Muscle of leg (tissue), 16 donors: ENCODE data around the gene OPN4. TPM values are rescaled to one million over a fixed set of nuclear protein-coding genes. Genes with fewer than 3 reads are reported as not detected.
A peak's percentile ranks its signal among the peaks of the same experiment; 100 is the strongest.
"Not testable (repeated sequence)": the region's sequence is repeated elsewhere in the genome, so short reads cannot be mapped to it uniquely, and the experiment has no call there.

Experiments used
- DNase-seq: peaks from one replicate; pipeline ENCODE4 v3.0.0; 2013
- H3K27ac ChIP-seq: one replicate; pipeline ENCODE4 v1.5.1; 2013; ENCODE audit warnings: mild to moderate bottlenecking, low read length, control low read depth
- H3K27me3 ChIP-seq: one replicate; pipeline ENCODE4 v1.6.1; 2013; ENCODE audit warnings: low read length; ENCODE audit not compliant: control insufficient read depth, insufficient read depth
- H3K36me3 ChIP-seq: one replicate; pipeline ENCODE4 v1.6.1; 2013; ENCODE audit warnings: low read length; ENCODE audit not compliant: control insufficient read depth, insufficient read depth
- H3K4me1 ChIP-seq: one replicate; pipeline ENCODE4 v1.6.1; 2013; ENCODE audit warnings: low read length; ENCODE audit not compliant: control insufficient read depth, insufficient read depth
- H3K4me3 ChIP-seq: one replicate; pipeline ENCODE4 v1.5.1; 2013; ENCODE audit warnings: low read length, control low read depth
- H3K9me3 ChIP-seq: replicated peaks from 2 replicates; pipeline ENCODE4 v1.6.1; 2013; ENCODE audit warnings: low read depth, low read length; ENCODE audit not compliant: control insufficient read depth
- WGBS: methylation state at CpG from one replicate; pipeline ENCODE4 v1.1.5; 2013; ENCODE audit warnings: missing lambda C conversion rate; ENCODE audit not compliant: insufficient coverage; 5-methylcytosine and 5-hydroxymethylcytosine counted together
- long read RNA-seq, 11 donors: transcript quantifications; one replicate each; lab custom pipeline, GENCODE V29; 2026
- polyA plus RNA-seq, 8 donors: library from polyadenylated mRNA; unstranded; fragments of 120-200 nt; gene quantifications; one replicate each; pipeline versions ENCODE4 v1.2.1 to v1.2.3, GENCODE V29; 2013; ENCODE audit warnings: inconsistent platforms in 1 of 8, low replicate concordance in 1 of 8; ENCODE audit not compliant: insufficient read length in 8 of 8, insufficient read depth in 1 of 8
- total RNA-seq: library from RNA; stranded (reverse); fragments of 120-200 nt; gene quantifications from one replicate; pipeline ENCODE4 v1.2.4, GENCODE V29; 2013

The OPN4 gene, protein sequence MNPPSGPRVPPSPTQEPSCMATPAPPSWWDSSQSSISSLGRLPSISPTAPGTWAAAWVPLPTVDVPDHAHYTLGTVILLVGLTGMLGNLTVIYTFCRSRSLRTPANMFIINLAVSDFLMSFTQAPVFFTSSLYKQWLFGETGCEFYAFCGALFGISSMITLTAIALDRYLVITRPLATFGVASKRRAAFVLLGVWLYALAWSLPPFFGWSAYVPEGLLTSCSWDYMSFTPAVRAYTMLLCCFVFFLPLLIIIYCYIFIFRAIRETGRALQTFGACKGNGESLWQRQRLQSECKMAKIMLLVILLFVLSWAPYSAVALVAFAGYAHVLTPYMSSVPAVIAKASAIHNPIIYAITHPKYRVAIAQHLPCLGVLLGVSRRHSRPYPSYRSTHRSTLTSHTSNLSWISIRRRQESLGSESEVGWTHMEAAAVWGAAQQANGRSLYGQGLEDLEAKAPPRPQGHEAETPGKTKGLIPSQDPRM
- total RNA-seq (0.04 TPM), polyA plus RNA-seq (1 to 10 TPM in 7 of 8 donors, under 1 TPM in 1; 0.87 to 2.8 (median 1.8) TPM)
- long read RNA-seq, donor 1: 0 reads
- long read RNA-seq, donor 2: 0 reads
- long read RNA-seq, donor 3: 0 reads
- long read RNA-seq, donor 4: 0 reads
- long read RNA-seq, donor 5: 0 reads
- long read RNA-seq, donor 6: 0 reads
- long read RNA-seq, donor 7: 0 reads
- long read RNA-seq, donor 8: 0 reads
- long read RNA-seq, donor 9: 0 reads
- long read RNA-seq, donor 10: 0 reads
- long read RNA-seq, donor 11: 0 reads

DNA sequence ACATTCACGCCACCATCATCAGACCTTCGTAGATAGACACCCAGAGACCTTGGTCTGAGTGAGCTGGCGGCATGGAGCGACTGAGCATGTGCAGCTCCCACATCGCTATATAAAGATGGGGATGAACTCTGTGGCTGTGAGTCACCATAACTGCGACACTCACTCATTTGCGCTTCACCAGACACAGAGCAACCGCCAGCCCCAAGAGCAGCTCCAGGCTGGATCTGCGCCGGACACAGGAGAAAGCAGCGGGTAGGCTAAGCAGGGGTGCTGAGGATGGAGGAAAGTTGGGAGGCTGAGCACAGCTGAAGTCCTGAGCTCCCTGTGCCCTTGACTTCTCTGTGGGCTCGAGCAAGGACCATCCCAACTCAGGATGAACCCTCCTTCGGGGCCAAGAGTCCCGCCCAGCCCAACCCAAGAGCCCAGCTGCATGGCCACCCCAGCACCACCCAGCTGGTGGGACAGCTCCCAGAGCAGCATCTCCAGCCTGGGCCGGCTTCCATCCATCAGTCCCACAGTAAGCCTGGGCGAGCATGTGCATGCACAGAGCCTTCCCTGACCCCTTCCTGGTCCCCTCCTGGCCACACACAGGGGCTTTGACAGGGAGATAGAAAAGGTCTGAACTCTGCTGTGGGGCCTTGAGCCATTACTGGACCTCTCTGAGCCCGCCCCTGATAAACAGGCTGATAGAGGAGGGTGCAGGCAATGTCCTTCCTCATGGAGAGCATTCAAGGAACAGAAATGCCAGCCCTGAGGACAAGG is at the start of gene OPN4:
OPN4 (plus strand) TSS at position 137 of the 762 bp plus-strand sequence; CDS start at position 374, 237 bp downstream.
- no peak within 1 kb of the TSS for H3K27ac ChIP-seq
- H3K27me3 ChIP-seq: peaks cover 1% of the 10 kb centered on the region
- H3K36me3 ChIP-seq: no peaks in the 10 kb centered on the region
- DNase-seq: no peak
- no peaks in the 10 kb centered on the region for H3K9me3 ChIP-seq
- H3K4me3 ChIP-seq: no peak within 1 kb of the TSS
- H3K4me1 ChIP-seq: peaks cover 44% of the 10 kb centered on the region
- 84% methylated on average over 15 of the region's 17 CpGs for WGBS

DNA sequence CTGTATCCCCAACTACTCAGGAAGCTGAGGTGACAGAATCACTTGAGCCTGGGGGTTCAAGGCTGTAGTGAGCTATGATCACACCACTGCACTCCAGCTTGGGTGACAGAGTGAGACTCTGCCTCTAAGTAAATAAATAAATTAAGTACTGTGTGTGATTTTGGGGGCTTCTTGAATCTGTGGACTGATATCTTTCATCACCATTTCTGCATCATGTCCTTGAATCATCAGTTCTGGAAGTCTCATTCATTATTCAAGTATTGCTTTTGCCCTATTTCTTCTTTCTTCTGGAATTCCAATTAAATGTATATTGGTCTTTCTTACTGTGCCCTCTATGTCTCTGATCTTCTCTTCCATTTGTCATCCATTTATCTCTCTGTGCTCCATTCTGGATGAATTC is 46.7 kb upstream of the OPN4 start:
- H3K27ac ChIP-seq: no peak overlapping the region
- H3K36me3 ChIP-seq: no peaks in the 10 kb centered on the region
- H3K9me3 ChIP-seq: peaks cover 2% of the 10 kb centered on the region
- DNase-seq: no peak
- no peaks in the 10 kb centered on the region for H3K27me3 ChIP-seq
- no peak overlapping the region for H3K4me3 ChIP-seq
- H3K4me1 ChIP-seq: no peaks in the 10 kb centered on the region

DNA sequence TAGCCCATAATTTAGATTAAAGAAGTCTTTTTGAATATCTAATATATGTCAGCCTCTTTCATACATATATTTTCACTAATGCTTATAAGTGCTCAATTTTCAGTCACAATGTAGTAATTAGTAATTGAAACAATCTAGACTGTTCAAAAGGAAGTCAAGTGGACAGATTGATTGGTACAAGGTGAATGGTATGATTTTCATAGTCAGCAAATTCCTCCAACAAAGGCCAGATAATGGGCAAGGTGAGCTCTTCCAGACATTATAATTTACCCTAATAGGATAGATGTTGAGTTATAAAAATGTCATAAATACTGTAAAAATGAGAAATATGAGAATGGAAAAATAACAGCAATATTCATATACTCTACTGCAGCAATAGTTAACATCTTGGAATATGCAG is 44.4 kb upstream of the OPN4 start:
- H3K4me3 ChIP-seq: no peak overlapping the region
- no peaks in the 10 kb centered on the region for H3K27me3 ChIP-seq
- no peaks in the 10 kb centered on the region for H3K4me1 ChIP-seq
- no peak for DNase-seq
- H3K36me3 ChIP-seq: no peaks in the 10 kb centered on the region
- H3K27ac ChIP-seq: no peak overlapping the region
- peaks cover 2% of the 10 kb centered on the region for H3K9me3 ChIP-seq

DNA sequence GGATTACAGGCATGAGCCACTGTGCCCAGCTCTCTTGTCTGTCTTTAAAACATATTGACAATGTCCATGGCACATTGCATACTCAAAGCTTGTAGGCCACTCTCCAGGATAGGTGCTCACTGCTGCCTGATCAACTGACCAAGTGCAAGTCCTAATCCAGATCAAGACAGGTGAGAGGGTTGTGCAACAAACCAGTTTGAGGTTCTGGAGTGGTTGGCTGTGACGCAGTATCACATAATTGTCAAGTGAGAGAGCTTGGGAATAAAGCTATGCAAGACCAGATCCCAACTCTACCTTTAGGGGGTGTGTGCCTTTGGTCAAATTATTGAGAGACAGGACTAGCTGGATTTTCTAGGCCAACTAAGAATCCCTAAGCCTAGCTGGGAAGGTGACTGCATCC is 43.0 kb upstream of the OPN4 start:
- WGBS: no CpG with 5 or more reads among the region's 1 CpG
- Histone ChIP-seq H3K27me3 (no peaks in the 10 kb centered on the region), H3K4me1 (no peaks in the 10 kb centered on the region), H3K36me3 (no peaks in the 10 kb centered on the region), H3K9me3 (no peaks in the 10 kb centered on the region), H3K4me3 (no peak overlapping the region), H3K27ac (no peak overlapping the region)
- DNase-seq: no peak

DNA sequence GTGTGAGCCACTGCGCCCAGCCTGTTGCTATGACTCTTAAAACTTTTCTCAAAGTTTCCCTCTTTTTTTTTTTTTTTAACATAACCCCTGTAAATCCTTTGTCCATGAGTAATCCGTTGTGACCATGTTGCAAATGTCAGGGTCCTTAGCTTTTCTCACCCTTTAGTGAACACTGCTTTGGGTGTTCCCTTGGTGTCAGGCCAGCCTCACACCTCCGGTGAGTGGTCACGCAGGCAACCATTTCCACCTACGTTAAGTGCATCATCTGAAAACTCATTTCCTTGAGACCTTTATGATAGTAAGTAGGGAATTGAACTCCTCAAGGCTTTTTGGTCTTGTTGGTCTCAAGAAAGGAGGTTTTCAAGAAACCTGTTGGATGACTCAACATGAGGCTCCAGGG is 41.3 kb upstream of the OPN4 start:
- Histone ChIP-seq H3K9me3 (no peaks in the 10 kb centered on the region), H3K27ac (no peak overlapping the region), H3K36me3 (no peaks in the 10 kb centered on the region), H3K27me3 (no peaks in the 10 kb centered on the region), H3K4me3 (no peak overlapping the region), H3K4me1 (no peaks in the 10 kb centered on the region)
- WGBS: 71% methylated on average over 2 of the region's 5 CpGs
- no peak for DNase-seq

DNA sequence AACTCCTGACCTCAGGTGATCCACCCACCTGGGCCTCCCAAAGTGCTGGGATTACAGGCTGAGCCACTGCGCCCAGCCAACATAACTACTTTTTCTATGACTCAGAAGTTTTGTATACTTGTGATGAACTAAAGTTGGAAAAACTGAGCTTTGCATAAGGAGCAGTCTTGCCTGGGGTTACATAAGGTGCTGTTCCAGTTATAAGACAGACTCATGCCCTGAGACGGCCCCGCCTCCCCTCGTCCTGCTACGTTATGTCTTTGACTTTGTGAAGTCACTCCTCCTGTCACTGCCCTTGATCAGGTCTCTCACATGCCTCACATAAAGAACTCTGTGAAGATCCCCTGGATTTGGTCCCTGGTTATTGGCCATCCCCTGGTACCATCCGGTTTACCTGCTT is 40.4 kb upstream of the OPN4 start:
- Histone ChIP-seq H3K27ac (no peak overlapping the region), H3K4me3 (no peak overlapping the region), H3K4me1 (no peaks in the 10 kb centered on the region), H3K9me3 (no peaks in the 10 kb centered on the region), H3K27me3 (no peaks in the 10 kb centered on the region), H3K36me3 (no peaks in the 10 kb centered on the region)
- DNase-seq: no peak
- WGBS: 83% methylated on average over 5 of the region's 6 CpGs

DNA sequence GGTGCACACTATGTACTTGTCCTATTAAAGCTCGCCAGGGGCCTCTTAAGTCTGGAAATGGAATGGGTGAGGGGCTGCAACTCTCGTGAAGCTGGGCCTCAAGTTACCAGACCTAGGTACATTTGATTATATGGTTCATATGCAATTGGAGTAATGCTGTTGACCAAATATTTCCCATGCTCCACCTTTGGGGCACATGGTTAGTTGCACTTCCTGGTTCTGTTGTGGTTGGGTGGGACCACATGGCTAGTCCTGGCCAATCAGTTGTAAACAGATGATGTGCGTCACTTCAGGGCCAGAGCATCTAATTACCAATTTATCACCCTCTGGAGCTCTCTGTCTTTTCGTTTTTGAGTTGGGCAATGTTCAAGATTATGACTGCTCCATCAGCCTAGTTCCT is 39.5 kb upstream of the OPN4 start:
- H3K9me3 ChIP-seq: no peaks in the 10 kb centered on the region
- no peak for DNase-seq
- no peak overlapping the region for H3K4me3 ChIP-seq
- H3K27ac ChIP-seq: no peak overlapping the region
- no peaks in the 10 kb centered on the region for H3K36me3 ChIP-seq
- no peaks in the 10 kb centered on the region for H3K4me1 ChIP-seq
- no peaks in the 10 kb centered on the region for H3K27me3 ChIP-seq
- WGBS: 83% methylated on average over 2 of the region's 4 CpGs

DNA sequence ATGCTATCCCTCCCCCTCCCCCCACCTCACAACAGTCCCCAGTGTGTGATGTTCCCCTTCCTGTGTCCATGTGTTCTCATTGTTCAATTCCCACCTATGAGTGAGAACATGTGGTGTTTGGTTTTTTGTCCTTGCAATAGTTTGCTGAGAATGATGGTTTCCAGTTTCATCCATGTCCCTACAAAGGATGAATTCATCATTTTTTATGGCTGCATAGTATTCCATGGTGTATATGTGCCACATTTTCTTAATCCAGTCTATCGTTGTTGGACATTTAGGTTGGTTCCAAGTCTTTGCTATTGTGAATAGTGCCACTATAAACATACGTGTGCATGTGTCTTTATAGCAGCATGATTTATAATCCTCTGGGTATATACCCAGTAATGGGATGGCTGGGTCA is 37.1 kb upstream of the OPN4 start:
- H3K27ac ChIP-seq, DNase-seq, H3K4me1 ChIP-seq, H3K9me3 ChIP-seq, H3K4me3 ChIP-seq, H3K36me3 ChIP-seq, H3K27me3 ChIP-seq: not testable (repeated sequence)
- no CpG with 5 or more reads among the region's 2 CpGs for WGBS

DNA sequence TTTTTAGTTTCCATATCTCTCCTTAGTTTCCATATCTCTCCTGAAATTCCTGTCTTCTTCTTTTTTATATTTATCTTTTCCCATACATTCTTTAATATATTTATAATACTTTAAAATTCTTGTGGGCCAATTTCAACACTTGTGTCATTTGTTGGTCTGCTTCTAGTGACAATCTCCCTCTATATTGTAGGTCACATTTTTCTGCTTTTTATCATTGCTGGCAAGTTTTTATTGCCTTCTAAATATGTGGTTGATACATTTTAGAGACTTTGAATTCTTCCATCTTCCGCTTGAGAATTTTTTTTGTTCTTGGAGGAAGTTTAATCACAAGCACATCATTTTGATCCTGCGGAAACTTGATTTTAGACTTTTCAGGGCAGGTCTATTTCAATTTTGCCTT is 26.0 kb upstream of the OPN4 start:
- Histone ChIP-seq H3K27ac (no peak overlapping the region), H3K9me3 (no peaks in the 10 kb centered on the region), H3K27me3 (peaks cover 18% of the 10 kb centered on the region), H3K4me3 (no peak overlapping the region), H3K36me3 (no peaks in the 10 kb centered on the region), H3K4me1 (peaks cover 8% of the 10 kb centered on the region)
- no CpG with 5 or more reads among the region's 2 CpGs for WGBS
- no peak for DNase-seq

DNA sequence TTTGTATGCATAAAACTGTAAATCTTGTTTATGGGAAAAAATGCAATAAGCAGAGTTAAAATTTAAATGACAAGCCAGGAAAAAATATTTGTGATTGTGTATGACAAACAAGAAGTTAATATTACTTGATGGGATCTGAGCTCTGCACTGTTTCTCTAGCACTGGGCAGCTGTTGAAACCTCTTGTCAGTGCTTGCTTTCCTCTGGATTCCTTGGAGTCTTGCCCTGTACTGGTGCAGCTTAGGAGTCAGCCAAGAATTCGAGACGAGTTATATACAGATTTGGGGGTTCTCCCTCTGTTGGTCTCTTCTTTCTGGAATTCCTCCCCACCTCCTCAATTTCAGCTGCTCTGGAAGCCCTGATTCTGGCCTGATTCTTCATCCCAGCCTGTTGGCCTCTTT is 24.3 kb upstream of the OPN4 start:
- peaks cover 27% of the 10 kb centered on the region for H3K27me3 ChIP-seq
- no CpG with 5 or more reads among the region's 2 CpGs for WGBS
- peak; percentile 50 for DNase-seq
- H3K36me3 ChIP-seq: no peaks in the 10 kb centered on the region
- H3K9me3 ChIP-seq: no peaks in the 10 kb centered on the region
- no peak overlapping the region for H3K27ac ChIP-seq
- H3K4me1 ChIP-seq: peaks cover 8% of the 10 kb centered on the region
- no peak overlapping the region for H3K4me3 ChIP-seq
